ENCODE measurements around the gene NEMP2.

Gene NEMP2, protein sequence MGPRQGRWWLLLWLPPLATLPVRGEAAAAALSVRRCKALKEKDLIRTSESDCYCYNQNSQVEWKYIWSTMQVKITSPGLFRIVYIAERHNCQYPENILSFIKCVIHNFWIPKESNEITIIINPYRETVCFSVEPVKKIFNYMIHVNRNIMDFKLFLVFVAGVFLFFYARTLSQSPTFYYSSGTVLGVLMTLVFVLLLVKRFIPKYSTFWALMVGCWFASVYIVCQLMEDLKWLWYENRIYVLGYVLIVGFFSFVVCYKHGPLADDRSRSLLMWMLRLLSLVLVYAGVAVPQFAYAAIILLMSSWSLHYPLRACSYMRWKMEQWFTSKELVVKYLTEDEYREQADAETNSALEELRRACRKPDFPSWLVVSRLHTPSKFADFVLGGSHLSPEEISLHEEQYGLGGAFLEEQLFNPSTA
- long read RNA-seq, full-length matches to known transcripts = 21 of 77 reads
- long read RNA-seq, partial matches to known transcripts = 1 of 77 reads
- long read RNA-seq, other reads (novel, unspliced or antisense) = 55 of 77 reads

DNA sequence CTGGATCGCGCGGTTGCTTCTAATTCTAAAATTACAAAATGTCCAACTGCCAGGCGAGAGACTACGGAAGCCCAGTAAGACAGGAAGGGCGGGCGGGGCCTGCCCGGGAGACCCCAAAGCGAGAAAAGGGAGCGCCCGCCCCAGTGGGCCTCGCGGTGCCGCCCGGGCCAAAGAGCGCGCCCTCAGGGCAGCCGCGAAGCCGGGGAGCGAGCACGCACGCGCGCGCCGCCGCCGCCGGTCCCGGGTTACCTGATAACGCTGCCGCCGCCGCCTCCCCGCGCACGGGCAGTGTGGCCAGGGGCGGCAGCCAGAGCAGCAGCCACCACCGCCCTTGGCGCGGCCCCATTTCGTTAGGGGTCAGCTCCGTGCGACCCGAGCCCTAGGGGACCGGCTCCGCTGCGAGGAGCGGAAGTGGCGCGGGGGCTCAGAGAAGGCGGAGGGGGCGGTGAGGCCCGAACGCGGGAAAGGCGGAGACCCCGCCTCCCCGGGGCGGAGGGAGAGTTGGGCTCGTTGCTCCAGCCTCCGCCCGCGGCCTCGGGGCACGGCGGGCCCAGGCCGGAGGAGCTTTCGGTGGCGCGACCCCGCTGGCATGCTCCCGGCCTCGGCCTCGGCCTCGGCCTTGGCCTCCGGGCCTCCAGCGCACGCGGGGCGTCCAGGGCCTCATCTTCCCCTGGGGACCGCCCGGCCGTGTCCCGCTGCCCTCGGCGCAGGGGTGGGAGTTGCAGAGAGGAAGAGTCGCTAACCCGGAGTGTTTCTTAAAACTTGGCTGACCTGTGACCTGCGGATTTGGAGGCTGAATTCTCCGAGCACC, at the start of gene NEMP2:
Gene NEMP2, minus strand, starts transcription at position 413 of the 811 bp plus-strand sequence. Its CDS starts 67 bp downstream, at position 346.
- DNase-seq (ENCODE audit: low read depth in 1 of 2, low spot score in 1 of 2) = peak; percentile 47 to 77
- Histone ChIP-seq H3K4me3 (replicated peaks; ENCODE audit: insufficient read depth, low read length) (peak within 1 kb of the TSS; percentile 71), H3K27ac (replicated peaks) (peak within 1 kb of the TSS; percentile 86), H3K27me3 (ENCODE audit: insufficient read depth, poor library complexity, severe bottlenecking) (no peaks in the 10 kb centered on the region)
- TF ChIP-seq, protein P1, sequence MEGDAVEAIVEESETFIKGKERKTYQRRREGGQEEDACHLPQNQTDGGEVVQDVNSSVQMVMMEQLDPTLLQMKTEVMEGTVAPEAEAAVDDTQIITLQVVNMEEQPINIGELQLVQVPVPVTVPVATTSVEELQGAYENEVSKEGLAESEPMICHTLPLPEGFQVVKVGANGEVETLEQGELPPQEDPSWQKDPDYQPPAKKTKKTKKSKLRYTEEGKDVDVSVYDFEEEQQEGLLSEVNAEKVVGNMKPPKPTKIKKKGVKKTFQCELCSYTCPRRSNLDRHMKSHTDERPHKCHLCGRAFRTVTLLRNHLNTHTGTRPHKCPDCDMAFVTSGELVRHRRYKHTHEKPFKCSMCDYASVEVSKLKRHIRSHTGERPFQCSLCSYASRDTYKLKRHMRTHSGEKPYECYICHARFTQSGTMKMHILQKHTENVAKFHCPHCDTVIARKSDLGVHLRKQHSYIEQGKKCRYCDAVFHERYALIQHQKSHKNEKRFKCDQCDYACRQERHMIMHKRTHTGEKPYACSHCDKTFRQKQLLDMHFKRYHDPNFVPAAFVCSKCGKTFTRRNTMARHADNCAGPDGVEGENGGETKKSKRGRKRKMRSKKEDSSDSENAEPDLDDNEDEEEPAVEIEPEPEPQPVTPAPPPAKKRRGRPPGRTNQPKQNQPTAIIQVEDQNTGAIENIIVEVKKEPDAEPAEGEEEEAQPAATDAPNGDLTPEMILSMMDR (IDR thresholded peaks at IDR 0.05; ENCODE audit: insufficient read depth, low read length) = no peak
- TF ChIP-seq GABPA (IDR thresholded peaks at IDR 0.05; ENCODE audit: low read depth) (peak; percentile 46; the same call in 1 of the 2 replicates), SPI1 (IDR thresholded peaks at IDR 0.05; ENCODE audit: borderline replicate concordance, low read depth) (peak; percentile 68; the same call in 1 of the 2 replicates), POLR2AphosphoS5 (IDR thresholded peaks at IDR 0.05; ENCODE audit: low read depth) (peak; percentile 87)
- TF ChIP-seq, protein P2, sequence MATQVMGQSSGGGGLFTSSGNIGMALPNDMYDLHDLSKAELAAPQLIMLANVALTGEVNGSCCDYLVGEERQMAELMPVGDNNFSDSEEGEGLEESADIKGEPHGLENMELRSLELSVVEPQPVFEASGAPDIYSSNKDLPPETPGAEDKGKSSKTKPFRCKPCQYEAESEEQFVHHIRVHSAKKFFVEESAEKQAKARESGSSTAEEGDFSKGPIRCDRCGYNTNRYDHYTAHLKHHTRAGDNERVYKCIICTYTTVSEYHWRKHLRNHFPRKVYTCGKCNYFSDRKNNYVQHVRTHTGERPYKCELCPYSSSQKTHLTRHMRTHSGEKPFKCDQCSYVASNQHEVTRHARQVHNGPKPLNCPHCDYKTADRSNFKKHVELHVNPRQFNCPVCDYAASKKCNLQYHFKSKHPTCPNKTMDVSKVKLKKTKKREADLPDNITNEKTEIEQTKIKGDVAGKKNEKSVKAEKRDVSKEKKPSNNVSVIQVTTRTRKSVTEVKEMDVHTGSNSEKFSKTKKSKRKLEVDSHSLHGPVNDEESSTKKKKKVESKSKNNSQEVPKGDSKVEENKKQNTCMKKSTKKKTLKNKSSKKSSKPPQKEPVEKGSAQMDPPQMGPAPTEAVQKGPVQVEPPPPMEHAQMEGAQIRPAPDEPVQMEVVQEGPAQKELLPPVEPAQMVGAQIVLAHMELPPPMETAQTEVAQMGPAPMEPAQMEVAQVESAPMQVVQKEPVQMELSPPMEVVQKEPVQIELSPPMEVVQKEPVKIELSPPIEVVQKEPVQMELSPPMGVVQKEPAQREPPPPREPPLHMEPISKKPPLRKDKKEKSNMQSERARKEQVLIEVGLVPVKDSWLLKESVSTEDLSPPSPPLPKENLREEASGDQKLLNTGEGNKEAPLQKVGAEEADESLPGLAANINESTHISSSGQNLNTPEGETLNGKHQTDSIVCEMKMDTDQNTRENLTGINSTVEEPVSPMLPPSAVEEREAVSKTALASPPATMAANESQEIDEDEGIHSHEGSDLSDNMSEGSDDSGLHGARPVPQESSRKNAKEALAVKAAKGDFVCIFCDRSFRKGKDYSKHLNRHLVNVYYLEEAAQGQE (IDR thresholded peaks at IDR 0.05; ENCODE audit: insufficient replicate concordance, low read depth) = peak; percentile 71

DNA sequence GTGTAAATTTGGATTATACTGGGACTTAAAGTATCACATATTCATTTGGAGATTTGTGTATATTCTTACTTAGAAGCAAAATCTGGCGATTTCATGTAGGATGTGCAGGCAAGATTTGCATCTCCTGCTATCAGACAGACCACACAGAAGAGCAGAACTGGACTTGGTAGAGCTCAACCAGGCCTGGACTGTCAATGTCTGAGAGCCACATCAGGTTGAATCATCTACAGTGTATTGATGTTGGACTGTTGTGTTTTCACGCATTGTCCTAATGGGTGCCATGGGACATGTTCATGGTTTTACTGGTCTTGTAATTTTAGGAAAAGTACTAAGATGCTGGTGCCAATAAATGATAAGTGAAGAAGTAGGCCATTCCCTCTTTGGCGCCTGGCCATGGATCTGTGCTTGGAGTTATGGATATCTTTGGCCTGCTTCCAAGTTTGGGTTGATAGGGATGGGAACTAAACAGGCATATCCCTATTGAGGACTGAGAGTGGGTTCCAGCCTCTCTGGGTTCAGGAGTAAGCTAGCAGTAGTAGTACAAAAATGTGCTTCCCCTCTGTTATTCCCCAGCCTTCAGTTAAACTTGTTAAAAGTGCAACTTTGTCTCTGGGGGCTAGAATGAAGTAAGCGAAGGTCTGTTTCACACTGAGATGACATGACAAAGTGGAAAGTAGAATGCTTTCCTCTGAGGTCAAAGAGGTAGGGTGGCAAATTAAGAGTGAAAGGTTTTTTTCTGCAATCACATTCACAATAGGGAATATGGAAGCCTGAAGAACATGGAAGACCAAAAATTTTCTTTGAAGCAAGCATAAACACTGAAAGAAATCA, 49.2 kb upstream of the NEMP2 start:
- Histone ChIP-seq H3K27ac (replicated peaks) (no peak overlapping the region), H3K27me3 (ENCODE audit: insufficient read depth, poor library complexity, severe bottlenecking) (no peaks in the 10 kb centered on the region), H3K4me3 (replicated peaks; ENCODE audit: insufficient read depth, low read length) (no peak overlapping the region)
- no peak for DNase-seq (ENCODE audit: low read depth in 1 of 2, low spot score in 1 of 2)
- TF ChIP-seq SPI1 (IDR thresholded peaks at IDR 0.05; ENCODE audit: borderline replicate concordance, low read depth) = no peak
- TF ChIP-seq, protein P2 (IDR thresholded peaks at IDR 0.05; ENCODE audit: insufficient replicate concordance, low read depth) = no peak
- no peak for TF ChIP-seq POLR2AphosphoS5 (IDR thresholded peaks at IDR 0.05; ENCODE audit: low read depth)
- TF ChIP-seq, protein P1 (IDR thresholded peaks at IDR 0.05; ENCODE audit: insufficient read depth, low read length) = no peak
- no peak for TF ChIP-seq GABPA (IDR thresholded peaks at IDR 0.05; ENCODE audit: low read depth)

DNA sequence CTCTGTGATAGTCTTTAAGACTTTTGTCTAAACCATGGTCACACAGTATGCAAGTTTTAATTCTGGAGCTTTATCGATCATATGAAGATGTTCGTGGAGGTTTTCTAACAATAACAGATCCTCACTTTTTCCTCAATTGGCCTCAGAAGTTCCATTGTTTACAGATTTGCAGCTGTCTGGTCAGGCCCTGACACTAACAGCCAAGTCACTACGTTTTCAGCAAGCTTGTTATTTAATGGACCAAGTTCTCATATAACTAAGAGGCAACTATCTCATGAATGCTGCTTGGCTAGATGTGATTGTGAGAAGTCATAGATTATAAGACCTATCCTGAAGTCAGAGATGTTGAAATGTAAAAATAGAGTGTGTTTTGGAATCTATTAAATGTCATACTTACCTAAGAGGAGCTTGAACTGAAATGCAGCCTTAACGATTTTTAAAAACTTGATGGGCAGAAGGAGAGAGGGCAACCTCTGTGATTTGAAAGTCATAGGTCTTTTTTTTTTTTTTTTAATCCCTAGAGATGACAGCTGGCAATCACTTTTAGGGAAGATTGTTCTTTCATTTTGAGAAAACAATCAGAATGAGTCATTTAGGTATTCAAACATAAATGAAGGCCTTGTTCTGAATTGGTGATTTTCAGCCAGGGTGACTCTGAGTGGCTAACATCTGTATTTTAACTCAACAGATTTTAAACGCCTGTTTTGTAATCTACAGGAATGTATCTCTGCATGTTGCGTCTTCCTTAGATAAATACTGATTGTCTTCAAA, 48.4 kb upstream of the NEMP2 start:
- Histone ChIP-seq H3K27ac (replicated peaks) (no peak overlapping the region), H3K4me3 (replicated peaks; ENCODE audit: insufficient read depth, low read length) (no peak overlapping the region), H3K27me3 (ENCODE audit: insufficient read depth, poor library complexity, severe bottlenecking) (no peaks in the 10 kb centered on the region)
- TF ChIP-seq GABPA (IDR thresholded peaks at IDR 0.05; ENCODE audit: low read depth) (no peak), POLR2AphosphoS5 (IDR thresholded peaks at IDR 0.05; ENCODE audit: low read depth) (no peak), SPI1 (IDR thresholded peaks at IDR 0.05; ENCODE audit: borderline replicate concordance, low read depth) (no peak)
- TF ChIP-seq, protein P1 (IDR thresholded peaks at IDR 0.05; ENCODE audit: insufficient read depth, low read length) = no peak
- TF ChIP-seq, protein P2 (IDR thresholded peaks at IDR 0.05; ENCODE audit: insufficient replicate concordance, low read depth) = no peak
- DNase-seq (ENCODE audit: low read depth in 1 of 2, low spot score in 1 of 2) = no peak

Measured in HL-60 (cell line).